ENCODE results near the gene VIP.
"Not testable (repeated sequence)": the region's sequence is repeated elsewhere in the genome, so short reads cannot be mapped to it uniquely, and the experiment has no call there.

The VIP gene

GRCh38 chr6:152750694-152751093, at the start of gene VIP:
Gene VIP (plus strand): TSS chr6:152750797. CDS start chr6:152752178, 1,381 bp downstream.
- in situ Hi-C loops (cut with HindIII; ENCODE audit: low sequenced_read_pairs), result loop anchor here (5.0 kb wide), 1 partner anchor 37 kb away; no protein-coding TSS in a partner anchor

- in situ Hi-C loops (cut with HindIII; ENCODE audit: low sequenced_read_pairs), result no loop called here
Observed at GRCh38 chr6:152701081-152701862, 49.3 kb upstream of the VIP start.

DNA sequence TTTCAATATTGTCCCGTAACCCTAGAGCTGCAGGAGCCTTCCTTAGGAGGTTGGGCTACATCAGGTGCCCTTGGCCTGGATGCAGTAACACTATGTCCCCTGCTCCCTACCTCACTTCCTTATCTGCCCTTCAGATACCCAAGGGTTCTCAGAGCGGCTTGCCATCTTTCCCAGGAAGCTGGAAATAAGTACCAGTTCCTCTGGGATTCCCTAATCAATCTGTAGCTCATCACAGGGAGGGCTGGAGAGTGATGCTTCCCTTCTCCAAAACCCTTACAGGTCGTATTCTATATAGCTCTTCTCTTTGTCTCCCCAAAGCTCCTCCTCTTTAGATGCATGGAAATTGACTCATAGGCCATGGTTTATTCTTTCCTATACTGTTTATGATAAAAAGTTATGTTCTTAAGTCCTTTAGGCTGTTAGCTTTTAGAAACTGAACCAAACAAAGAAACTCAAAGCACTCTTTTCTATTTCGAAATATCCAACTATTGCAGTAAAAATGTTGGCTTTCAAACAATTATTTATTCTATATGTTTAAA, 48.7 kb upstream of the VIP start:
- in situ Hi-C loops (cut with HindIII; ENCODE audit: low sequenced_read_pairs), result no loop called here

DNA sequence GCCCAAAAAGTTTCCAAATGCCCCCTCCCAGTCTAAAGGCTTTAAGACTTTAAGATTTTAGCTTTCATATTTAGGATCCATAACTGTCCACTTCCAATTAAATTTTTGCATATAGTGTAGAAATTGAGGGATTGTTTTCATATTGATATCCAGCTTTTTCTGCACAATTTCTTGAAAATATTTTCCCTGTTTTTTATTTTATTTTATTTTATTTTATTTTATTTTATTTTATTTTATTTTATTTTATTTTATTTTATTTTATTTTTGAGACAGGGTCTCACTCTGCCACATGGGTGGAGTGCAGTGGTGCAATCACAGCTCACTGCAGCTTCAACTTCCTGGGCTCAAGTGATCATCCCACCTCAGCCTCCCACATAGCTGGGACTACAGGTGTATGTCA, 46.8 kb upstream of the VIP start:
- in situ Hi-C loops (cut with HindIII; ENCODE audit: low sequenced_read_pairs), result not testable (repeated sequence)

DNA sequence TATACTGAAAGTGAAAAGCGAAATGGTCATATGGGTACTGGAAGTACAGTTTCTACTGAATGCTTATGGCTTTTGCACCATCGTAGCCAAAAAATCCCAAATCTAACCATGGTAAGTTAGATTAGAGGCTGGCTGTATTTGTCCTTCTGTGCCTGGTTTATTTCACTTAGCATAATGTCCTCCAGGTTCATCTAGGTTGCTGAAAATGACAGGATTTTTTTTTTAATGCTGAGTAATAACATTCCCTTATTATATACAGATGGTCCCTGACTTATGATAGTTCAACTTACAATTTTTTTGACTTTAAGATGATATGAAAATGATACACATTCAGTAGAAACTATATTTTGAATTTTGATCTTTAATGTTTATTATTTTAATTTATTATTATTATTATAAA, 45.3 kb upstream of the VIP start:
- in situ Hi-C loops (cut with HindIII; ENCODE audit: low sequenced_read_pairs), result no loop called here

GRCh38 chr6:152716322-152716721, 34.3 kb upstream of the VIP start:
- in situ Hi-C loops (cut with HindIII; ENCODE audit: low sequenced_read_pairs), result no loop called here

GRCh38 chr6:152720974-152721373, 29.6 kb upstream of the VIP start:
- in situ Hi-C loops (cut with HindIII; ENCODE audit: low sequenced_read_pairs), result no loop called here

DNA sequence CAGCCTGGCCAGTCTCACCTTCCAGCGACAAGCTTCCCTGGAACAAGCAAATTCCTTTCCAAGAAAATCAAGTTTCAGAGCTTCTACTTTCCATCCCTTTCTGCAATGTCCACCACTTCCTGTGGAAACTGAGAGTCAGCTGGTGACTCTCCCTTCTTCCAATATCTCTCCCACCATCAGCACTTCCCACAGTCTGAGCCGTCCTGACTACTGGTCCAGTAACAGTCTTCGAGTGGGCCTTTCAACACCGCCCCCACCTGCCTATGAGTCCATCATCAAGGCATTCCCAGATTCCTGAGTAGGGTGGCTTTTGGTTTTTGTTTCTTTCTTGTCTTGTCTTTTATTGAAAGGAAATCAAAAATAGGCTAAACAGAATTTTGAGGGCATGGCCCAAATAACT, 28.6 kb upstream of the VIP start:
- in situ Hi-C loops (cut with HindIII; ENCODE audit: low sequenced_read_pairs), result no loop called here

DNA sequence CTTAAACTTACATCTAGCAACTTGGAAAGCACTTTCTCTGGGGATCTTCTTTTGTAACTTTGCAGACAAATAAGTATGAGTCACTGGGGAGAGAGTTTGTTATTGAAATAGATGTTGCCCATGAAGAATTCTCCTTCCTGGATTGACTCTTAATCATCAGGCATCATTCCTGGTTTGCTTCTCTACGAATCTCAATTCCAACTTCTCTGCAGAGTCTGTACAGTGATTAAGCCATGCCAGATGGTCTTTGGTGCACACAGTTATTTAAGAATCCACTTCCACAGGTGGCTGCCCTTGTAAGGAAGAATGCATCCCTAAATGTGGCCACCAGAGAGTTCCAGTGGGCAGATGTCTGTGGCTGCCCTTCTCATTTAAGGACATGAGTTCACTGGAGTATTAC, 27.2 kb upstream of the VIP start:
- in situ Hi-C loops (cut with HindIII; ENCODE audit: low sequenced_read_pairs), result no loop called here

- in situ Hi-C loops (cut with HindIII; ENCODE audit: low sequenced_read_pairs), result no loop called here
Observed at GRCh38 chr6:152726313-152726712, 24.3 kb upstream of the VIP start.

GRCh38 chr6:152727507-152727906, 23.1 kb upstream of the VIP start:
- in situ Hi-C loops (cut with HindIII; ENCODE audit: low sequenced_read_pairs), result no loop called here

GRCh38 chr6:152734630-152735029, 16.0 kb upstream of the VIP start:
- in situ Hi-C loops (cut with HindIII; ENCODE audit: low sequenced_read_pairs), result no loop called here

DNA sequence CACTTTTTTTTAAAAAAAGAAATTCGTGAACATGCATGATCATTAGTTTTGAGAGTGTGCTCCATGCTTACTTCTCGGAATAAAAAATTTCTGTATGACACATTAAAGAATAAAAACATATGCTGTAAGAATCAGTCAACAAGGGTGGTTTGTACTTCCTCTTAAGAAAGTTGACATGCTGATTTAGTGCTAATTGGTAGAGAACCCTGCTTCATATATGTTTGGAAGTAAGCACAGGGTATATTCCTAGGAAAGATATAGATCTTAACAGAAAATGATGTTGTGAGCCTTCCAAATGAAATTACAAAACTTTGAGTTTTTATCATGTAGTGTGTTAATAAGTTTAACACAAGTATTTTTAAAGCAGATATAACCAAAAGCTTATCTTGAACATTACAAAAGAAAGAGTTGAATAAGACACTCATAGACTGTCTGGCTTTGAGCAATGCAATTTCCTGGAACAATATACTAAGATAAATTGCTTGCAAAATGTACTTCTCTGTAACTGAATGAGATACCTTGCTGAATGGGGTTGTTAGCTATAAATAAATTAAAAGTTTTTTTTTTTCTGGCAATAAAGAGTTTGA, 13.8 kb upstream of the VIP start:
- in situ Hi-C loops (cut with HindIII; ENCODE audit: low sequenced_read_pairs), result no loop called here

GRCh38 chr6:152745509-152746171, 5.0 kb upstream of the VIP start:
- in situ Hi-C loops (cut with HindIII; ENCODE audit: low sequenced_read_pairs), result no loop called here

DNA sequence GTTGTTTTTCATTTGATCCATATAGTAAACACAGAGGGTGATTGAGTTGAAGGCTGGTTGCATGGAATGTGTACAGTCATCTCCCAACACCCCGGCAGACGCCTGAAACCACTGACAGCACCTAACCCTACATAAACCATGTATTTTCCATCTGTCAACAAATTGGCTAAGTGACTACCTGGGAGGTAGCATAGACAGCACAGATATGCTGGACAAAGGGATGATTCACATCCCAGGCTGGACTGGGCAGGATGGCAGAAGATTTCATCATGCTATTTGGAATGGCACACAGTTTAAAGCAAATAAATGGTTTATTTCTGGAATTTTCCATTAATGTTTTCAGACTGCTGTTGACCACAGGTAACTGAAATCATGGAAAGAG, 4.4 kb upstream of the VIP start:
- in situ Hi-C loops (cut with HindIII; ENCODE audit: low sequenced_read_pairs), result no loop called here

- in situ Hi-C loops (cut with HindIII; ENCODE audit: low sequenced_read_pairs), result no loop called here
Observed at GRCh38 chr6:152748843-152749242, 1.8 kb upstream of the VIP start.

GRCh38 chr6:152749336-152749735, 1.3 kb upstream of the VIP start:
- in situ Hi-C loops (cut with HindIII; ENCODE audit: low sequenced_read_pairs), result no loop called here

- in situ Hi-C loops (cut with HindIII; ENCODE audit: low sequenced_read_pairs), result no loop called here
Observed at GRCh38 chr6:152765331-152765730, 14.7 kb downstream of the VIP start.

DNA sequence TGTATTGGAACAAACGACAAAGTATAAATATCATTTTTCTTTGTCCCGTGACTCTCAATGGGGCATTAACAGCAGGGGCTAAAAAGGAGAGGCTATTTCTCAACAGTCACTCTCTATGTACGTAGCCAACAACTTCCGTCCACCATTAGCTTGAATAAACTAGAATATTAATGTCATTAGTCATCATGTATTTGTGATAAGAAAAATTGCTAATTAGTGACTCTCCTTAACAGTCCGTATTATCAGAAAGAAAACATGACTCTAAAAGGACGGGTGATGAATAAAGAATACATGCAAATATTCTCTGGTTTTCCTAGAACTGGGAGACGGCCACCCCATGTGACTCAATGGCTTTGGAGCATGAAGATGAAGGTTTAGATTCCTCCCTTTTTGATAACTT, 18.6 kb downstream of the VIP start:
- in situ Hi-C loops (cut with HindIII; ENCODE audit: low sequenced_read_pairs), result no loop called here

DNA sequence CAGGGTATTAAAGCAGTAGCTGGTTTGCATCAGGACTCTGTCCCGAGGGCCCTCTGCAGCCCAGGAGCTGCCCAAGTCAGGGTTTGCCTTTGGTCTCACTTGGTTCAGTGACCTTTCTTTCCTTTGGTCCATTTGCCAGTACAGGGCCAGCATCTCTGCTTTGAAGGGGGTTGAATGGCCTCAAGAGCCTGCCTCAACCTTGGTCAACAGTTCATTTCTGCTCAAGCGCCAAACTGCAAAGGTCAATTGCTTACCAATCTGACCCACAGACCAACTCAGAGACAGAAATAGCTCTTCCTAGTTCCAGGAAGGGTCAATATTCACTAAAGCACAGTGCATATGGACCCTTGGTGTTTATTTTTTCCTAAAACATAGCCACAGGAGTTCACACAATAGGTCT, 19.4 kb downstream of the VIP start:
- in situ Hi-C loops (cut with HindIII; ENCODE audit: low sequenced_read_pairs), result no loop called here

DNA sequence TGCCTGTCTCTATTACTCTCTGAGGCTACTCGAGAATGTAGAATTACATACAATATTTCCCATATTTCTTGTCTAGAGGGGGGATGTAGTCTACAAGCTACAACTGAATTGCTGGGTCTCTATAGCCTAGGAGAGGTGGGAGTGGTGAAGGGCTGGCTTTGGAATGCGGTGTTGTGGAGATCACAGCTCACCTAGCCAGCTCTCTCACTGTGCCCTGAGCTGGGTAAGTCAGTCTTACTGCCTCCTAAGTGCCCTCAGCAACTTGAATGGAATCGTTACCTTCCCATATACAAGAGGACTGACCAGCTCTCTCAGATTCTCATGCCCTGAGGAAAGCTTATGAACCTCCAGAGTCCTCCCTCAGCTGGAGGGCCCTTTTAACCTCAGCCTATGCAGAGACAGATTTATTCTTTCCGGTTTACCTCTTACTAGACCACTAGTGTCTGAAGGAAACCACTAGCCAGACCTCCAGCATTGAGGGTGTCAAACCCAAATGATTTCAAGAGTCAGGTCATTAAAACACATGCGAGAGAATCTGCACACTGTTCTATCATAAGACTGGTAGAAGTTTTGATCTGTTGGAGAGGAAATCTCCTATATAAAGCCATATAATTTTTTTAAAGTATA, 20.6 kb downstream of the VIP start:
- in situ Hi-C loops (cut with HindIII; ENCODE audit: low sequenced_read_pairs), result no loop called here

Data from endothelial cell of hepatic sinusoid (primary cell).